H9 (cell line): ENCODE measurements around the gene PHF21A. TPM values are rescaled to one million over a fixed set of nuclear protein-coding genes. Genes with fewer than 3 reads are reported as not detected.

Source experiments
- DNase-seq: peaks from one replicate; pipeline ENCODE4 v3.0.0-alpha.2; 2017
- H2AFZ ChIP-seq: one replicate; pipeline ENCODE4 v1.6.1; 2013; ENCODE audit warnings: mild to moderate bottlenecking, low read length, control low read depth, moderate library complexity
- H2AK5ac ChIP-seq: 2 replicates; pipeline ENCODE4 v1.6.1; 2013; ENCODE audit warnings: low read length, control low read depth, mixed read lengths; ENCODE audit not compliant: insufficient read length
- H2BK120ac ChIP-seq: one replicate; pipeline ENCODE4 v1.6.1; 2013; ENCODE audit warnings: low read depth, mild to moderate bottlenecking, low read length, control low read depth, inconsistent platforms; ENCODE audit not compliant: poor library complexity, severe bottlenecking
- H2BK12ac ChIP-seq: 2 replicates; pipeline ENCODE4 v1.6.1; 2013; ENCODE audit warnings: low read length, control low read depth, mixed read lengths, low read depth; ENCODE audit not compliant: insufficient read length
- H2BK15ac ChIP-seq: 2 replicates; pipeline ENCODE4 v1.6.1; 2013; ENCODE audit warnings: low read depth, low read length, control low read depth
- H2BK20ac ChIP-seq: one replicate; pipeline ENCODE4 v1.6.1; 2013; ENCODE audit warnings: low read depth, mild to moderate bottlenecking, low read length, control low read depth, inconsistent platforms; ENCODE audit not compliant: poor library complexity, severe bottlenecking
- H2BK5ac ChIP-seq: 2 replicates; pipeline ENCODE4 v1.6.1; 2013; ENCODE audit warnings: low read length, control low read depth, mixed read lengths; ENCODE audit not compliant: insufficient read length
- H3K14ac ChIP-seq: 2 replicates; pipeline ENCODE4 v1.6.1; 2013; ENCODE audit warnings: low read length, control low read depth; ENCODE audit not compliant: insufficient read depth
- H3K18ac ChIP-seq: 2 replicates; pipeline ENCODE4 v1.6.1; 2013; ENCODE audit warnings: low read depth, mild to moderate bottlenecking, mixed read lengths, low read length, control low read depth; ENCODE audit not compliant: insufficient read length
- H3K23ac ChIP-seq: 2 replicates; pipeline ENCODE4 v1.6.1; 2013; ENCODE audit warnings: low read length, control low read depth, mixed read lengths, low read depth; ENCODE audit not compliant: insufficient read length
- H3K23me2 ChIP-seq: 2 replicates; pipeline ENCODE4 v1.6.1; 2013; ENCODE audit warnings: low read depth, mild to moderate bottlenecking, mixed read lengths, low read length, control low read depth; ENCODE audit not compliant: insufficient read length, poor library complexity, severe bottlenecking
- H3K27ac ChIP-seq: 2 replicates; pipeline ENCODE4 v1.5.1; 2013; ENCODE audit warnings: low read length, control low read depth, mixed read lengths, low read depth; ENCODE audit not compliant: insufficient read length
- H3K27me3 ChIP-seq: 2 replicates; pipeline ENCODE4 v1.6.1; 2013; ENCODE audit warnings: low read length, control low read depth, inconsistent platforms; ENCODE audit not compliant: insufficient read depth
- H3K4ac ChIP-seq: 2 replicates; pipeline ENCODE4 v1.6.1; 2013; ENCODE audit warnings: low read depth, mild to moderate bottlenecking, control low read depth, inconsistent platforms, low read length, moderate library complexity
- H3K4me1 ChIP-seq: 2 replicates; pipeline ENCODE4 v1.6.1; 2013; ENCODE audit warnings: low read length, control low read depth, inconsistent platforms; ENCODE audit not compliant: insufficient read depth
- H3K4me2 ChIP-seq: 2 replicates; pipeline ENCODE4 v1.6.1; 2013; ENCODE audit warnings: low read length, control low read depth, mixed read lengths; ENCODE audit not compliant: insufficient read length, insufficient read depth
- H3K56ac ChIP-seq: 2 replicates; pipeline ENCODE4 v1.6.1; 2013; ENCODE audit warnings: low read depth, mild to moderate bottlenecking, mixed read lengths, low read length, control low read depth; ENCODE audit not compliant: insufficient read length
- H3K79me1 ChIP-seq: 2 replicates; pipeline ENCODE4 v1.6.1; 2013; ENCODE audit warnings: low read depth, mild to moderate bottlenecking, moderate library complexity, low read length, control low read depth, inconsistent platforms; ENCODE audit not compliant: insufficient read depth, poor library complexity, severe bottlenecking
- H3K79me2 ChIP-seq: 2 replicates; pipeline ENCODE4 v1.6.1; 2013; ENCODE audit warnings: low read length, control low read depth, inconsistent platforms; ENCODE audit not compliant: insufficient read depth
- H3K9ac ChIP-seq: 2 replicates; pipeline ENCODE4 v1.6.1; 2013; ENCODE audit warnings: low read length, control low read depth, mixed read lengths; ENCODE audit not compliant: insufficient read length; ENCODE audit errors: extremely low read depth
- H3K9me3 ChIP-seq: one replicate; pipeline ENCODE4 v1.6.1; 2013; ENCODE audit warnings: low read depth, low read length, inconsistent platforms; ENCODE audit not compliant: control insufficient read depth
- H3T11ph ChIP-seq: one replicate; pipeline ENCODE4 v1.6.1; 2013; ENCODE audit warnings: mild to moderate bottlenecking, low read length, control low read depth, inconsistent platforms
- H4K20me1 ChIP-seq: one replicate; pipeline ENCODE4 v1.6.1; 2013; ENCODE audit not compliant: control insufficient read depth, insufficient read length, insufficient read depth
- H4K5ac ChIP-seq: 2 replicates; pipeline ENCODE4 v1.6.1; 2013; ENCODE audit warnings: low read depth, mild to moderate bottlenecking, mixed read lengths, low read length, control low read depth; ENCODE audit not compliant: insufficient read length
- H4K8ac ChIP-seq: replicated peaks from 2 replicates; pipeline ENCODE4 v1.6.1; 2013; ENCODE audit warnings: low read length, control low read depth, mixed read lengths, low read depth; ENCODE audit not compliant: insufficient read length
- H4K91ac ChIP-seq: 2 replicates; pipeline ENCODE4 v1.6.1; 2013; ENCODE audit warnings: low read depth, mild to moderate bottlenecking, moderate library complexity, mixed read lengths, low read length, control low read depth; ENCODE audit not compliant: insufficient read length
- H3K27ac Mint-ChIP-seq, 3 experiments: 2 replicates in 2 of 3; 3 replicates in 1 of 3; pipeline ENCODE4 v1.8.0; 2020 to 2021; ENCODE audit warnings: mixed read lengths in 3 of 3, mild to moderate bottlenecking in 1 of 3, moderate library complexity in 1 of 3
- H3K27me3 Mint-ChIP-seq: 2 replicates; pipeline ENCODE4 v1.8.0; 2021; ENCODE audit warnings: low read depth, mild to moderate bottlenecking, moderate library complexity, mixed read lengths
- H3K36me3 Mint-ChIP-seq, 3 experiments: 2 replicates in 2 of 3; 3 replicates in 1 of 3; pipeline ENCODE4 v1.8.0; 2020 to 2021; ENCODE audit warnings: low read depth in 3 of 3, mixed read lengths in 3 of 3; ENCODE audit not compliant: insufficient read depth in 1 of 3
- H3K4me1 Mint-ChIP-seq, 2 experiments: 2 replicates each; pipeline ENCODE4 v1.8.0; 2020; ENCODE audit warnings: mixed read lengths in 2 of 2
- H3K4me3 Mint-ChIP-seq, 2 experiments: 2 replicates in 1 of 2; 3 replicates in 1 of 2; pipeline ENCODE4 v1.8.0; 2020 to 2021; ENCODE audit warnings: mild to moderate bottlenecking in 2 of 2, mixed read lengths in 2 of 2, moderate library complexity in 1 of 2
- H3K9me3 Mint-ChIP-seq, 2 experiments: 2 replicates in 1 of 2; 3 replicates in 1 of 2; pipeline ENCODE4 v1.8.0; 2020; ENCODE audit warnings: mild to moderate bottlenecking in 2 of 2, mixed read lengths in 2 of 2, moderate library complexity in 1 of 2
- WGBS: extraction: QIAGEN DNeasy Blood & Tissue Kit; methylation state at CpG from one replicate; pipeline ENCODE4 v1.1.7; 2013; ENCODE audit warnings: missing lambda C conversion rate, low lambda C conversion rate, mixed read lengths; ENCODE audit not compliant: insufficient read length; ENCODE audit errors: extremely low coverage; 5-methylcytosine and 5-hydroxymethylcytosine counted together
- total RNA-seq: library from RNA; stranded (reverse); gene quantifications from 2 replicates; pipeline ENCODE4 v1.2.1, GENCODE V29; 2021
- TF ChIP-seq, protein P1 (sequence below): fragments of 200-600 bp; sonication (generic); conservative IDR thresholded peaks from 3 replicates; pipeline ENCODE4 v1.8.0; 2021; ENCODE audit warnings: antibody characterized with exemption, mild to moderate bottlenecking

Gene PHF21A
- total RNA-seq, 1 experiment from 2014 or later: 33.8 TPM

DNA sequence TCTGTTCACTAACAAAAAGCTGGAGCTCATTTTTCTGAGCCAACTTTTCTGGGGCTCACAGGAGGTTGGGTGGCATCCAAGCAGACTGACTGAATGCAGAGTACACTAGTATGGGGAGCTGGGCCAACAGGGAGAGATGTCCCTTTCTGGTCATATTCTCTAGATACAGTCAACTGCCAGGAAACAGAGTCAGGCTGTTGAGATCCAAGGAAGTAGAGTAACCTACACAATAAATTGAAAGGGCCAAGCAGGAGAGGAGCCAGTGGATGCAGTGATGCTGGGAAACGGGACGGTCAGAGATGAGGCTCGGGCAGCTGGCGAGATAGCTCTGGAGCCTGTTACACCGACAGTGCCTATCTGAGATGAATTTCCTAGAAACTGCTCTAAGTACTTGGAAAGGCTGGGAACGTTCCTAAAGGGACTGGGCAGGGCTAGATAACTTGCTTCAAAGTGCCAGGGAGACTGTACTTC is 127.7 kb downstream of the PHF21A start:
- no CpG with 5 or more reads among the region's 6 CpGs for WGBS

More for the DNA sequence above, 127.7 kb downstream of the PHF21A start:
- H2AFZ ChIP-seq: no peak overlapping the region
- H3T11ph ChIP-seq: no peak overlapping the region
- H2BK15ac ChIP-seq: no peak overlapping the region
- no peak overlapping the region for H3K27ac ChIP-seq
- H3K27ac Mint-ChIP-seq: peak overlapping the region; percentile 88 to 96 (median 95)
- H3K4me3 Mint-ChIP-seq: peak overlapping the region in 1 of 2 experiments; percentile 54; a peak in 1 of 5 replicates
- H3K14ac ChIP-seq: no peak overlapping the region; the same call in 1 of the 2 replicates
- H3K4ac ChIP-seq: no peak overlapping the region; the same call in 1 of the 2 replicates
- no peak overlapping the region for H3K23ac ChIP-seq
- no peak overlapping the region for H2BK20ac ChIP-seq
- peaks cover 15% of the 10 kb centered on the region; the same call in 1 of the 2 replicates for H3K4me1 ChIP-seq
- no peaks in the 10 kb centered on the region for H4K20me1 ChIP-seq
- no peaks in the 10 kb centered on the region for H3K9me3 Mint-ChIP-seq
- no peaks in the 10 kb centered on the region; the same call in 1 of the 2 replicates for H3K79me2 ChIP-seq
- H2AK5ac ChIP-seq: peak overlapping the region; percentile 26
- no peaks in the 10 kb centered on the region for H3K9me3 ChIP-seq
- H3K4me2 ChIP-seq: no peak overlapping the region
- no peak overlapping the region for H4K91ac ChIP-seq
- H2BK12ac ChIP-seq: peak overlapping the region; percentile 36
- H4K8ac ChIP-seq: no peak overlapping the region
- H2BK120ac ChIP-seq: no peak overlapping the region
- no peaks in the 10 kb centered on the region for H3K36me3 Mint-ChIP-seq
- no peaks in the 10 kb centered on the region for H3K79me1 ChIP-seq
- TF ChIP-seq, protein P1, sequence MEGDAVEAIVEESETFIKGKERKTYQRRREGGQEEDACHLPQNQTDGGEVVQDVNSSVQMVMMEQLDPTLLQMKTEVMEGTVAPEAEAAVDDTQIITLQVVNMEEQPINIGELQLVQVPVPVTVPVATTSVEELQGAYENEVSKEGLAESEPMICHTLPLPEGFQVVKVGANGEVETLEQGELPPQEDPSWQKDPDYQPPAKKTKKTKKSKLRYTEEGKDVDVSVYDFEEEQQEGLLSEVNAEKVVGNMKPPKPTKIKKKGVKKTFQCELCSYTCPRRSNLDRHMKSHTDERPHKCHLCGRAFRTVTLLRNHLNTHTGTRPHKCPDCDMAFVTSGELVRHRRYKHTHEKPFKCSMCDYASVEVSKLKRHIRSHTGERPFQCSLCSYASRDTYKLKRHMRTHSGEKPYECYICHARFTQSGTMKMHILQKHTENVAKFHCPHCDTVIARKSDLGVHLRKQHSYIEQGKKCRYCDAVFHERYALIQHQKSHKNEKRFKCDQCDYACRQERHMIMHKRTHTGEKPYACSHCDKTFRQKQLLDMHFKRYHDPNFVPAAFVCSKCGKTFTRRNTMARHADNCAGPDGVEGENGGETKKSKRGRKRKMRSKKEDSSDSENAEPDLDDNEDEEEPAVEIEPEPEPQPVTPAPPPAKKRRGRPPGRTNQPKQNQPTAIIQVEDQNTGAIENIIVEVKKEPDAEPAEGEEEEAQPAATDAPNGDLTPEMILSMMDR: no peak
- H3K56ac ChIP-seq: no peak overlapping the region
- no peak for DNase-seq
- no peak overlapping the region for H3K9ac ChIP-seq
- no peak overlapping the region for H4K5ac ChIP-seq
- no peaks in the 10 kb centered on the region for H3K23me2 ChIP-seq
- no peaks in the 10 kb centered on the region for H3K27me3 ChIP-seq
- peaks cover 53 to 54% of the 10 kb centered on the region in 2 experiments for H3K4me1 Mint-ChIP-seq
- no peaks in the 10 kb centered on the region for H3K27me3 Mint-ChIP-seq
- peak overlapping the region; percentile 3 for H3K18ac ChIP-seq
- no peak overlapping the region for H2BK5ac ChIP-seq
